Thoracic aorta (tissue), 2 donors: ENCODE results near the gene SNRPF. TPM values are rescaled to one million over a fixed set of nuclear protein-coding genes. Genes with fewer than 3 reads are reported as not detected.
A peak's percentile ranks its signal among the peaks of the same experiment; 100 is the strongest.

Experiments used
- ATAC-seq: fragments of 150-250 bp; one replicate; pipeline ENCODE4 v1.8.0; 2017; ENCODE audit warnings: low read depth; ENCODE audit not compliant: insufficient number of reproducible peaks, low FRiP score
- DNase-seq: peaks from one replicate; pipeline ENCODE4 v3.0.0-alpha.2; 2020; ENCODE audit warnings: low spot score
- H3K27ac ChIP-seq, 2 donors: fragments of 200-600 bp; sonication (generic); 1 replicate in 1 of 2; 2 replicates in 1 of 2; pipeline ENCODE4 v1.5.1; 2016; ENCODE audit warnings: mild to moderate bottlenecking in 2 of 2, moderate library complexity in 2 of 2
- H3K27me3 ChIP-seq: fragments of 200-600 bp; sonication (generic); replicated peaks from 2 replicates; pipeline ENCODE4 v1.6.0; 2016; ENCODE audit warnings: mild to moderate bottlenecking; ENCODE audit not compliant: insufficient read depth
- H3K36me3 ChIP-seq: fragments of 200-600 bp; sonication (generic); one replicate; pipeline ENCODE4 v1.5.1; 2016
- H3K4me1 ChIP-seq, 2 donors: fragments of 200-600 bp; sonication (generic); 1 replicate in 1 of 2; 2 replicates in 1 of 2; pipeline versions ENCODE4 v1.5.1 to v1.6.0; 2016; ENCODE audit warnings: low read depth in 2 of 2, mild to moderate bottlenecking in 1 of 2; ENCODE audit not compliant: control insufficient read depth in 1 of 2
- H3K4me3 ChIP-seq: fragments of 200-600 bp; sonication (generic); 2 replicates; pipeline ENCODE4 v1.5.1; 2016; ENCODE audit warnings: mild to moderate bottlenecking
- H3K9me3 ChIP-seq: fragments of 200-600 bp; sonication (generic); 2 replicates; pipeline ENCODE4 v1.5.1; 2016
- total RNA-seq, 2 donors: library from RNA; depleted of rRNA; stranded (reverse); fragments of >200 nt; gene quantifications; one replicate each; pipeline versions ENCODE4 v1.1.0 to v1.2.3, GENCODE V29; 2016
- TF ChIP-seq, protein P1 (sequence below): fragments of 200-600 bp; sonication (generic); IDR thresholded peaks from one replicate; pipeline ENCODE4 v1.5.1; 2019; ENCODE audit warnings: antibody characterized with exemption

Gene SNRPF
- total RNA-seq, 2 donors from 2014 or later: 6.5 to 9.1 TPM

- H3K9me3 ChIP-seq: no peaks in the 10 kb centered on the region
- peaks cover 2% of the 10 kb centered on the region for H3K36me3 ChIP-seq
- no peak overlapping the region for H3K27ac ChIP-seq
- TF ChIP-seq, protein P1, sequence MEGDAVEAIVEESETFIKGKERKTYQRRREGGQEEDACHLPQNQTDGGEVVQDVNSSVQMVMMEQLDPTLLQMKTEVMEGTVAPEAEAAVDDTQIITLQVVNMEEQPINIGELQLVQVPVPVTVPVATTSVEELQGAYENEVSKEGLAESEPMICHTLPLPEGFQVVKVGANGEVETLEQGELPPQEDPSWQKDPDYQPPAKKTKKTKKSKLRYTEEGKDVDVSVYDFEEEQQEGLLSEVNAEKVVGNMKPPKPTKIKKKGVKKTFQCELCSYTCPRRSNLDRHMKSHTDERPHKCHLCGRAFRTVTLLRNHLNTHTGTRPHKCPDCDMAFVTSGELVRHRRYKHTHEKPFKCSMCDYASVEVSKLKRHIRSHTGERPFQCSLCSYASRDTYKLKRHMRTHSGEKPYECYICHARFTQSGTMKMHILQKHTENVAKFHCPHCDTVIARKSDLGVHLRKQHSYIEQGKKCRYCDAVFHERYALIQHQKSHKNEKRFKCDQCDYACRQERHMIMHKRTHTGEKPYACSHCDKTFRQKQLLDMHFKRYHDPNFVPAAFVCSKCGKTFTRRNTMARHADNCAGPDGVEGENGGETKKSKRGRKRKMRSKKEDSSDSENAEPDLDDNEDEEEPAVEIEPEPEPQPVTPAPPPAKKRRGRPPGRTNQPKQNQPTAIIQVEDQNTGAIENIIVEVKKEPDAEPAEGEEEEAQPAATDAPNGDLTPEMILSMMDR: no peak
- H3K27me3 ChIP-seq: no peaks in the 10 kb centered on the region
- no peak for DNase-seq
- peaks cover 13 to 15% of the 10 kb centered on the region in 2 donors for H3K4me1 ChIP-seq
- H3K4me3 ChIP-seq: peak overlapping the region; percentile 94
- ATAC-seq: no peak
These were observed 1.4 kb downstream of the SNRPF start for GRCh38 chr12:95859947-95860850.

- TF ChIP-seq, protein P1: no peak
- peaks cover 2% of the 10 kb centered on the region for H3K36me3 ChIP-seq
These were observed 3.3 kb downstream of the SNRPF start for GRCh38 chr12:95862038-95862437.

DNA sequence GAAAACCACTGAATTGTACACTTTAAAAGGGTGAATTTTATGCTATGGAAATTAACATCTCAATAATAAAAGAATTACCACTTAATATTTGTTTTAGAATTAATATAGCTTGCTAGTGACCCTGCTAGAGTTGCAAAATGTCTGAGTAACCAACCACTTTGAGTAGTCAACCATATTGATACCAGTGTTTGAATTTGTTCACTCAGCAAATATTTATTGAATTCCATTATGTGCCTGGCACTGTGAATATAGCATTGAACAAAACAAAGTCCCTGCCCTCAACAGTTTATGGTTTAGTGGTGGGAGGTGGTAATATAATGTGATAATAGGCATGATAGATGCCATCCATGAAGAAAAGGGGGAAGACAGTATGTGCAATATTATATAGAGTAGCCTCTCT lies 4.6 kb downstream of the SNRPF start:
- Histone ChIP-seq H3K27me3 (no peaks in the 10 kb centered on the region), H3K27ac (no peak overlapping the region), H3K4me3 (no peak overlapping the region), H3K4me1 (peaks cover 10 to 15% of the 10 kb centered on the region in 2 donors), H3K9me3 (no peaks in the 10 kb centered on the region), H3K36me3 (peaks cover 2% of the 10 kb centered on the region)
- no peak for DNase-seq
- ATAC-seq: no peak
- TF ChIP-seq, protein P1: no peak

More at GRCh38 chr12:95862038-95862437, 3.3 kb downstream of the SNRPF start:
- no peaks in the 10 kb centered on the region for H3K9me3 ChIP-seq
- no peak overlapping the region for H3K27ac ChIP-seq
- H3K27me3 ChIP-seq: no peaks in the 10 kb centered on the region
- H3K4me3 ChIP-seq: no peak overlapping the region
- ATAC-seq: no peak
- H3K4me1 ChIP-seq: peaks cover 13 to 15% of the 10 kb centered on the region in 2 donors
- DNase-seq: no peak

DNA sequence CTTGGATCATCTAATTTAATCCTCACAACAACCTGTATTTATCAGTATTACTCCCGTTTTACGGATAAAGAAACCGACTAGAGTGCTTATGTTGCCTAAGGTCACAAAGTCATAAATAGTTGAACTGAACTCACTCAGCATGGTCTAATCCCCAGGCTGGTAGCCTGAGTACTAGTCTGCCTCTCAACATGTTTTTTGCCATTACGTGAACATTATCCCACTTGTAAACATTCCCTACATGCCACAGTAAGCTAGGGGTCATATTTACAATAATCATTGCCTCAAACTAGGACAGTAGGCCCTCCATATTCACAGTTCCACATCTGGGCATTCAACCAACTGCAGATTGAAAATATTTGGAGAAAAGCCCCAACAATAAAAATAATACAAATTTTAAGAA lies 12.1 kb downstream of the SNRPF start:
- DNase-seq (no peak), ATAC-seq (no peak)
- H3K27ac ChIP-seq: no peak overlapping the region
- no peaks in the 10 kb centered on the region for H3K4me1 ChIP-seq
- no peak overlapping the region for H3K4me3 ChIP-seq
- H3K27me3 ChIP-seq: no peaks in the 10 kb centered on the region
- no peaks in the 10 kb centered on the region for H3K9me3 ChIP-seq
- no peaks in the 10 kb centered on the region for H3K36me3 ChIP-seq
- TF ChIP-seq, protein P1: no peak

GRCh38 chr12:95874452-95874851 lies 15.7 kb downstream of the SNRPF start:
- TF ChIP-seq, protein P1: no peak
- no peak overlapping the region for H3K27ac ChIP-seq
- DNase-seq: no peak

More at GRCh38 chr12:95874452-95874851, 15.7 kb downstream of the SNRPF start:
- H3K4me3 ChIP-seq: no peak overlapping the region
- H3K4me1 ChIP-seq: no peaks in the 10 kb centered on the region
- ATAC-seq: no peak
- H3K27me3 ChIP-seq: no peaks in the 10 kb centered on the region
- H3K9me3 ChIP-seq: no peaks in the 10 kb centered on the region
- no peaks in the 10 kb centered on the region for H3K36me3 ChIP-seq
